ENCODE results near the gene GLI3.

Gene GLI3

DNA sequence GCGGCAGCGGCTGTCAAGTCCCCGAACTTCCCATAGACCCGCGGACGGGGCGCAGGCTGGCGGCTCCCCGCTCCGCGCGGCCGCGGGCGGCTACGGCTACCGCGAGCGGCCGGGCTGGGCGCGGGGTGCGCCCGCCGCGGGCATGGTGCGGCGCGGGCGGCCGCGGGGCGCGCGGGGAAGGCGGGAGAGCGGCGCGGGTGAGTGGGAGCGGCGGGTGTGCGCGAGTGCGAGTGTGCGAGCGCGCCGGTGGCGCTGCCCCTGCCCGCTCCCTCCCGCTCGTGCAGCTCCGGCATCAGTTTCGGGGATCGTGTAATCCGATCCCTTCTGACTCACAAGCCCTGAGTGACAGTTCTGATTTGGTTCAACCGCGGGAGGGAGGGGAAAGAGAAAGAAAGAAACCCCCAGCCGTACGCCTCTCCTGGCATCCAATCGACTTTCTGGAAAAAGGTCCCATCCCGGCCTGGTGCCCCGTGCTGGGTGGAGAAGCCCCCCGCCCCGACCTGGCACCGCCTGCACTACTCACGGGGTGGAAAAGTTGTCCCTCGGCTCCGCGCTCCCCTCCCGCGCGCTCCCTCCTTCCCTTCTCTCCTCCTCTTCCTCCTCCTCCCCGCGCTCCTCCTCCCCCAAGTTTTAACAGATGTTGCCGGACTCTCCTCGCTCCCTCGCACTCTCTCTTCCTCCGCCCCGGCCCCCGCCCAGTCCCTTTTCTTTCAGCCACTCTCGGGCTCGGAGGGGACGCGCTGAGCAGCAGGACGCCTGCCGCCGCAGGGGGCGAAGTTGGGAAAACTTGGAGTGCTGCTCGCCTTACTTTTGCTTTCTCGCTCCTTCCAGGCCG, at the start of gene GLI3 (continued):
- TF ChIP-seq, protein P1, sequence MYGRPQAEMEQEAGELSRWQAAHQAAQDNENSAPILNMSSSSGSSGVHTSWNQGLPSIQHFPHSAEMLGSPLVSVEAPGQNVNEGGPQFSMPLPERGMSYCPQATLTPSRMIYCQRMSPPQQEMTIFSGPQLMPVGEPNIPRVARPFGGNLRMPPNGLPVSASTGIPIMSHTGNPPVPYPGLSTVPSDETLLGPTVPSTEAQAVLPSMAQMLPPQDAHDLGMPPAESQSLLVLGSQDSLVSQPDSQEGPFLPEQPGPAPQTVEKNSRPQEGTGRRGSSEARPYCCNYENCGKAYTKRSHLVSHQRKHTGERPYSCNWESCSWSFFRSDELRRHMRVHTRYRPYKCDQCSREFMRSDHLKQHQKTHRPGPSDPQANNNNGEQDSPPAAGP (tag by site-specific recombination; IDR thresholded peaks at IDR 0.05) = peak; percentile 88
- TF ChIP-seq ZNF202 (tag by site-specific recombination; IDR thresholded peaks at IDR 0.05; ENCODE audit: borderline replicate concordance) (no peak), ZNF658 (tag by site-specific recombination; IDR thresholded peaks at IDR 0.05) (no peak), ZNF791 (tag by site-specific recombination; IDR thresholded peaks at IDR 0.05) (no peak), KLF9 (tag by site-specific recombination; IDR thresholded peaks at IDR 0.05; ENCODE audit: low read depth) (peak; percentile 74), ZNF132 (tag by site-specific recombination; IDR thresholded peaks at IDR 0.05; ENCODE audit: borderline replicate concordance) (no peak), ZNF146 (tag by site-specific recombination; IDR thresholded peaks at IDR 0.05) (0 out of 2 replicates have a peak, but pooled peaks have one; percentile 14), ZNF404 (tag by site-specific recombination; IDR thresholded peaks at IDR 0.05) (no peak), ZNF324 (tag by site-specific recombination; IDR thresholded peaks at IDR 0.05) (peak; percentile 87; the same call in 1 of the 2 replicates), ZFHX2 (tag by site-specific recombination; conservative IDR thresholded peaks at IDR 0.05) (peak; percentile 86), ZNF423 (tag by site-specific recombination; IDR thresholded peaks at IDR 0.05) (peak; percentile 85), ZNF2 (tag by site-specific recombination; IDR thresholded peaks at IDR 0.05) (peak; percentile 77), KLF8 (tag by site-specific recombination; IDR thresholded peaks at IDR 0.05) (peak; percentile 99), ZNF596 (tag by site-specific recombination; IDR thresholded peaks at IDR 0.05) (peak; percentile 88), ZNF366 (tag by site-specific recombination; conservative IDR thresholded peaks at IDR 0.05) (peak; percentile 99), BCL11A (tag by site-specific recombination; IDR thresholded peaks at IDR 0.05; ENCODE audit: low read depth) (peak; percentile 84), ZNF248 (tag by site-specific recombination; IDR thresholded peaks at IDR 0.05) (no peak), ZNF664 (tag by site-specific recombination; IDR thresholded peaks at IDR 0.05) (no peak), ZNF433 (tag by site-specific recombination; IDR thresholded peaks at IDR 0.05; ENCODE audit: low read depth) (no peak), ZNF169 (tag by site-specific recombination; IDR thresholded peaks at IDR 0.05) (no peak), KLF7 (tag by site-specific recombination; IDR thresholded peaks at IDR 0.05; ENCODE audit: borderline replicate concordance) (peak; percentile 84; the same call in 1 of the 2 replicates), BCL11B (tag by site-specific recombination; IDR thresholded peaks at IDR 0.05; ENCODE audit: low read depth) (0 out of 2 replicates have a peak, but pooled peaks have one; percentile 40), ZNF76 (tag by site-specific recombination; IDR thresholded peaks at IDR 0.05; ENCODE audit: borderline replicate concordance, low read depth) (peak; percentile 43; the same call in 1 of the 2 replicates), PRDM1 (tag by site-specific recombination; IDR thresholded peaks at IDR 0.05) (peak; percentile 95), ZNF530 (tag by site-specific recombination; IDR thresholded peaks at IDR 0.05; ENCODE audit: low read depth) (no peak), ZXDB (tag by site-specific recombination; IDR thresholded peaks at IDR 0.05) (peak; percentile 90), ZNF341 (tag by site-specific recombination; IDR thresholded peaks at IDR 0.05; ENCODE audit: low read depth) (peak; percentile 88), ZSCAN30 (tag by site-specific recombination; IDR thresholded peaks at IDR 0.05) (peak; percentile 90), ZSCAN23 (tag by site-specific recombination; IDR thresholded peaks at IDR 0.05) (peak; percentile 71; the same call in 1 of the 2 replicates), WT1 (tag by site-specific recombination; IDR thresholded peaks at IDR 0.05) (peak; percentile 94), ZNF747 (tag by site-specific recombination; IDR thresholded peaks at IDR 0.05) (no peak), SP2 (tag by site-specific recombination; IDR thresholded peaks at IDR 0.05) (peak; percentile 84), ZNF140 (tag by site-specific recombination; IDR thresholded peaks at IDR 0.05) (no peak), ZNF302 (tag by site-specific recombination; IDR thresholded peaks at IDR 0.05; ENCODE audit: low read depth) (no peak)
- TF ChIP-seq, protein P2, sequence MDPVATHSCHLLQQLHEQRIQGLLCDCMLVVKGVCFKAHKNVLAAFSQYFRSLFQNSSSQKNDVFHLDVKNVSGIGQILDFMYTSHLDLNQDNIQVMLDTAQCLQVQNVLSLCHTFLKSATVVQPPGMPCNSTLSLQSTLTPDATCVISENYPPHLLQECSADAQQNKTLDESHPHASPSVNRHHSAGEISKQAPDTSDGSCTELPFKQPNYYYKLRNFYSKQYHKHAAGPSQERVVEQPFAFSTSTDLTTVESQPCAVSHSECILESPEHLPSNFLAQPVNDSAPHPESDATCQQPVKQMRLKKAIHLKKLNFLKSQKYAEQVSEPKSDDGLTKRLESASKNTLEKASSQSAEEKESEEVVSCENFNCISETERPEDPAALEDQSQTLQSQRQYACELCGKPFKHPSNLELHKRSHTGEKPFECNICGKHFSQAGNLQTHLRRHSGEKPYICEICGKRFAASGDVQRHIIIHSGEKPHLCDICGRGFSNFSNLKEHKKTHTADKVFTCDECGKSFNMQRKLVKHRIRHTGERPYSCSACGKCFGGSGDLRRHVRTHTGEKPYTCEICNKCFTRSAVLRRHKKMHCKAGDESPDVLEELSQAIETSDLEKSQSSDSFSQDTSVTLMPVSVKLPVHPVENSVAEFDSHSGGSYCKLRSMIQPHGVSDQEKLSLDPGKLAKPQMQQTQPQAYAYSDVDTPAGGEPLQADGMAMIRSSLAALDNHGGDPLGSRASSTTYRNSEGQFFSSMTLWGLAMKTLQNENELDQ (tag by site-specific recombination; IDR thresholded peaks at IDR 0.05; ENCODE audit: low read depth) = no peak
- TF ChIP-seq, protein P3, sequence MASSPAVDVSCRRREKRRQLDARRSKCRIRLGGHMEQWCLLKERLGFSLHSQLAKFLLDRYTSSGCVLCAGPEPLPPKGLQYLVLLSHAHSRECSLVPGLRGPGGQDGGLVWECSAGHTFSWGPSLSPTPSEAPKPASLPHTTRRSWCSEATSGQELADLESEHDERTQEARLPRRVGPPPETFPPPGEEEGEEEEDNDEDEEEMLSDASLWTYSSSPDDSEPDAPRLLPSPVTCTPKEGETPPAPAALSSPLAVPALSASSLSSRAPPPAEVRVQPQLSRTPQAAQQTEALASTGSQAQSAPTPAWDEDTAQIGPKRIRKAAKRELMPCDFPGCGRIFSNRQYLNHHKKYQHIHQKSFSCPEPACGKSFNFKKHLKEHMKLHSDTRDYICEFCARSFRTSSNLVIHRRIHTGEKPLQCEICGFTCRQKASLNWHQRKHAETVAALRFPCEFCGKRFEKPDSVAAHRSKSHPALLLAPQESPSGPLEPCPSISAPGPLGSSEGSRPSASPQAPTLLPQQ (tag by site-specific recombination; IDR thresholded peaks at IDR 0.05) = peak; percentile 83
- TF ChIP-seq, protein P4, sequence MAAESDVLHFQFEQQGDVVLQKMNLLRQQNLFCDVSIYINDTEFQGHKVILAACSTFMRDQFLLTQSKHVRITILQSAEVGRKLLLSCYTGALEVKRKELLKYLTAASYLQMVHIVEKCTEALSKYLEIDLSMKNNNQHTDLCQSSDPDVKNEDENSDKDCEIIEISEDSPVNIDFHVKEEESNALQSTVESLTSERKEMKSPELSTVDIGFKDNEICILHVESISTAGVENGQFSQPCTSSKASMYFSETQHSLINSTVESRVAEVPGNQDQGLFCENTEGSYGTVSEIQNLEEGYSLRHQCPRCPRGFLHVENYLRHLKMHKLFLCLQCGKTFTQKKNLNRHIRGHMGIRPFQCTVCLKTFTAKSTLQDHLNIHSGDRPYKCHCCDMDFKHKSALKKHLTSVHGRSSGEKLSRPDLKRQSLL (tag by site-specific recombination; IDR thresholded peaks at IDR 0.05) = no peak
